CD14-positive monocyte (primary cell): ENCODE results near the gene POLR1D. TPM values are rescaled to one million over a fixed set of nuclear protein-coding genes. Genes with fewer than 3 reads are reported as not detected.

Experiments
- DNase-seq, 3 donors: peaks; one replicate each; pipeline ENCODE4 v3.0.0-alpha.2; 2011 to 2022
- H2AFZ ChIP-seq: 2 replicates; pipeline ENCODE4 v1.6.0; 2012; ENCODE audit warnings: mild to moderate bottlenecking, low read depth, low read length, inconsistent platforms; ENCODE audit not compliant: insufficient read depth, poor library complexity, severe bottlenecking
- H3K27ac ChIP-seq, 2 donors: 1 replicate in 1 of 2; 2 replicates in 1 of 2; pipeline ENCODE4 v1.5.1; 2012 to 2013; ENCODE audit warnings: low read length in 2 of 2, control low read depth in 1 of 2, inconsistent platforms in 1 of 2, low read depth in 1 of 2, mild to moderate bottlenecking in 1 of 2
- H3K27me3 ChIP-seq, 2 donors: one replicate each; pipeline versions ENCODE4 v1.6.0 to v1.6.1; 2011 to 2013; ENCODE audit warnings: low read length in 2 of 2; ENCODE audit not compliant: control insufficient read depth in 2 of 2, insufficient read depth in 2 of 2
- H3K36me3 ChIP-seq, 2 donors: replicated peaks in 1 of 2; 1 replicate in 1 of 2; 2 replicates in 1 of 2; pipeline versions ENCODE4 v1.5.1 to v1.6.1; 2012 to 2013; ENCODE audit warnings: low read length in 2 of 2, control low read depth in 1 of 2, inconsistent platforms in 1 of 2, mild to moderate bottlenecking in 1 of 2; ENCODE audit not compliant: insufficient read depth in 2 of 2, control insufficient read depth in 1 of 2
- H3K4me1 ChIP-seq, 2 donors: 1 replicate in 1 of 2; 2 replicates in 1 of 2; pipeline versions ENCODE4 v1.5.1 to v1.6.1; 2012 to 2013; ENCODE audit warnings: low read length in 2 of 2, control low read depth in 1 of 2, inconsistent platforms in 1 of 2, mild to moderate bottlenecking in 1 of 2, moderate library complexity in 1 of 2; ENCODE audit not compliant: insufficient read depth in 2 of 2, control insufficient read depth in 1 of 2
- H3K4me2 ChIP-seq: replicated peaks from 2 replicates; pipeline ENCODE3; 2012; ENCODE audit warnings: low read length, moderate library complexity, mild to moderate bottlenecking; ENCODE audit not compliant: poor library complexity, severe bottlenecking; ENCODE audit errors: extremely low read depth
- H3K4me3 ChIP-seq, 3 experiments: fragments of 200-600 bp in 1 of 3; sonication (generic) in 1 of 3; replicated peaks in 1 of 3; 1 replicate in 2 of 3; 2 replicates in 1 of 3; pipeline ENCODE4 v1.5.1; 2011 to 2013; ENCODE audit warnings: low read length in 3 of 3, mild to moderate bottlenecking in 3 of 3, control low read depth in 2 of 3, low read depth in 2 of 3, inconsistent platforms in 1 of 3, moderate library complexity in 1 of 3
- H3K79me2 ChIP-seq: 2 replicates; pipeline ENCODE4 v1.6.0; 2012; ENCODE audit warnings: mild to moderate bottlenecking, control low read depth, inconsistent platforms, low read length, moderate library complexity; ENCODE audit not compliant: insufficient read depth
- H3K9ac ChIP-seq: 2 replicates; pipeline ENCODE4 v1.6.0; 2017; ENCODE audit warnings: low read length, mild to moderate bottlenecking; ENCODE audit not compliant: insufficient read depth, poor library complexity, severe bottlenecking
- H3K9me3 ChIP-seq, 2 donors: replicated peaks in 1 of 2; 1 replicate in 1 of 2; 2 replicates in 1 of 2; pipeline versions ENCODE4 v1.5.1 to v1.6.1; 2012 to 2013; ENCODE audit warnings: low read length in 2 of 2, control low read depth in 1 of 2; ENCODE audit not compliant: control insufficient read depth in 1 of 2, insufficient read depth in 1 of 2
- H4K20me1 ChIP-seq: 2 replicates; pipeline ENCODE4 v1.6.0; 2012; ENCODE audit warnings: mild to moderate bottlenecking, low read length, control low read depth, moderate library complexity; ENCODE audit not compliant: insufficient read depth
- H3K27ac Mint-ChIP-seq, 7 donors: one replicate each; pipeline ENCODE4 v1.8.0; 2020; ENCODE audit warnings: mild to moderate bottlenecking in 7 of 7, mixed read lengths in 7 of 7, moderate library complexity in 6 of 7, inconsistent platforms in 2 of 7
- H3K27me3 Mint-ChIP-seq, 3 donors: one replicate each; pipeline ENCODE4 v1.8.0; 2021 to 2022; ENCODE audit warnings: low read depth in 3 of 3, mild to moderate bottlenecking in 3 of 3, mixed read lengths in 3 of 3, moderate library complexity in 3 of 3, inconsistent platforms in 1 of 3
- H3K36me3 Mint-ChIP-seq, 2 donors: one replicate each; pipeline ENCODE4 v1.8.0; 2020; ENCODE audit warnings: mixed read lengths in 2 of 2, inconsistent platforms in 1 of 2, mild to moderate bottlenecking in 1 of 2
- H3K4me1 Mint-ChIP-seq: one replicate; pipeline ENCODE4 v1.8.0; 2020; ENCODE audit warnings: mild to moderate bottlenecking, mixed read lengths
- H3K4me3 Mint-ChIP-seq, 2 donors: one replicate each; pipeline ENCODE4 v1.8.0; 2020; ENCODE audit warnings: mild to moderate bottlenecking in 2 of 2, mixed read lengths in 2 of 2, moderate library complexity in 1 of 2
- H3K9me3 Mint-ChIP-seq, 7 donors: one replicate each; pipeline ENCODE4 v1.8.0; 2020 to 2022; ENCODE audit warnings: mixed read lengths in 7 of 7, mild to moderate bottlenecking in 6 of 7, moderate library complexity in 6 of 7, inconsistent platforms in 2 of 7
- CTCF ChIP-seq: fragments of 200-600 bp; IDR thresholded peaks from one replicate; pipeline ENCODE4 v1.8.0; 2022; ENCODE audit warnings: antibody characterized with exemption, mild to moderate bottlenecking
- WGBS: methylation state at CpG from one replicate; pipeline ENCODE4 v1.1.5; 2013; ENCODE audit warnings: missing lambda C conversion rate; ENCODE audit not compliant: insufficient coverage; 5-methylcytosine and 5-hydroxymethylcytosine counted together
- intact Hi-C, 2 donors: fragments of 100-400 bp; cut with micrococcal nuclease; formaldehyde crosslinking; loops; one replicate each; pipeline versions ENCODE4 v1.15.0 to v1.15.1; 2023
- polyA plus RNA-seq, 3 donors: library from polyadenylated mRNA; depleted of rRNA in 1 of 3; unstranded in 2 of 3; stranded (reverse) in 1 of 3; fragments of 300-500 nt in 2 of 3; fragments of >200 nt in 1 of 3; fragmentation: Illumina TruSeq in 2 of 3; gene quantifications; 1 replicate in 2 of 3; 2 replicates in 1 of 3; pipeline ENCODE4 v1.2.3, GENCODE V29; 2012 to 2021

POLR1D gene
- polyA plus RNA-seq, 3 donors = 122 to 146 (median 139) TPM

GRCh38 chr13:27654059-27654458 is 32.4 kb downstream of the POLR1D start:
- Mint-ChIP-seq H3K4me3 (no peak overlapping the region), H3K36me3 (peaks cover 38 to 47% of the 10 kb centered on the region in 2 donors), H3K27ac (no peak overlapping the region), H3K9me3 (peaks cover 8 to 13% (median 12%) of the 10 kb centered on the region in 7 donors), H3K4me1 (no peaks in the 10 kb centered on the region), H3K27me3 (peaks cover 0 to 1% (median 0%) of the 10 kb centered on the region in 3 donors)
- H2AFZ ChIP-seq = no peak overlapping the region
- H3K27me3 ChIP-seq = no peaks in the 10 kb centered on the region
- no peaks in the 10 kb centered on the region for H3K4me1 ChIP-seq
- intact Hi-C loops = no loop called here
- H3K9me3 ChIP-seq = peaks cover 11 to 14% of the 10 kb centered on the region in 2 donors
- H3K79me2 ChIP-seq = peaks cover 8% of the 10 kb centered on the region
- DNase-seq = no peak
- H3K27ac ChIP-seq = no peak overlapping the region
- no peak overlapping the region for H3K9ac ChIP-seq
- no peak overlapping the region for H3K4me3 ChIP-seq
- H3K36me3 ChIP-seq = peaks cover 34 to 59% of the 10 kb centered on the region in 2 donors
- H3K4me2 ChIP-seq = no peak overlapping the region
- no peak for TF ChIP-seq CTCF
- no CpG with 5 or more reads among the region's 3 CpGs for WGBS
- H4K20me1 ChIP-seq = peaks cover 43% of the 10 kb centered on the region

DNA sequence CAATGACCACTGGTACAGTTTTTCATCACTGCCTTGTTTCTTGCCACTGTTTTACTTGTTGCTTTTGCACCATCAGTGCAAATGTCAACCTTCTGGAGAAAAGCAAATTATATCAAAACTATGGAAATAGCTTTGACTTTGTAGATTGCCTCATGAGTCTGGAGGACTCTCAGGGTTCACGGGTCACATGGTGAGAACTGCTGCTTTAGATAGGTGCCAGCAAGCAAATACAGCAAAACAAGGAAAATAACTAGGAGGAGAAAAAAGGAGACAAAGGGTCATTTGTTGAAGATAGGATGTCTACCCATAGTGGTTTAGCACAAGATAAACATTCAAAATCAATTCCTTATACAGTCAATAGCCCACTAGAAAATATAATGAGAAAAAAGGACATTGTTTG is 33.1 kb downstream of the POLR1D start:
- no peak for TF ChIP-seq CTCF
- DNase-seq = no peak
- H3K9ac ChIP-seq = no peak overlapping the region
- peaks cover 5 to 8% (median 7%) of the 10 kb centered on the region in 7 donors for H3K9me3 Mint-ChIP-seq
- peaks cover 0 to 1% (median 0%) of the 10 kb centered on the region in 3 donors for H3K27me3 Mint-ChIP-seq
- H3K27ac ChIP-seq = no peak overlapping the region
- H3K36me3 ChIP-seq = peaks cover 26 to 59% of the 10 kb centered on the region in 2 donors
- no peak overlapping the region for H2AFZ ChIP-seq
- intact Hi-C loops = no loop called here
- WGBS = 80% methylated on average over 1 of the region's 1 CpG
- peaks cover 13% of the 10 kb centered on the region for H3K79me2 ChIP-seq
- H3K27me3 ChIP-seq = no peaks in the 10 kb centered on the region
- no peak overlapping the region for H3K4me3 Mint-ChIP-seq
- peaks cover 7 to 8% of the 10 kb centered on the region in 2 donors for H3K9me3 ChIP-seq
- H3K4me3 ChIP-seq = no peak overlapping the region
- H4K20me1 ChIP-seq = peaks cover 51% of the 10 kb centered on the region
- H3K27ac Mint-ChIP-seq = peak overlapping the region in 1 of 7 donors; percentile 13
- H3K4me2 ChIP-seq = no peak overlapping the region
- peaks cover 35 to 42% of the 10 kb centered on the region in 2 donors for H3K36me3 Mint-ChIP-seq
- H3K4me1 ChIP-seq = no peaks in the 10 kb centered on the region
- no peaks in the 10 kb centered on the region for H3K4me1 Mint-ChIP-seq
